ENCODE results near the gene CFAP54.
"Not testable (repeated sequence)": the region's sequence is repeated elsewhere in the genome, so short reads cannot be mapped to it uniquely, and the experiment has no call there.

Gene CFAP54

DNA sequence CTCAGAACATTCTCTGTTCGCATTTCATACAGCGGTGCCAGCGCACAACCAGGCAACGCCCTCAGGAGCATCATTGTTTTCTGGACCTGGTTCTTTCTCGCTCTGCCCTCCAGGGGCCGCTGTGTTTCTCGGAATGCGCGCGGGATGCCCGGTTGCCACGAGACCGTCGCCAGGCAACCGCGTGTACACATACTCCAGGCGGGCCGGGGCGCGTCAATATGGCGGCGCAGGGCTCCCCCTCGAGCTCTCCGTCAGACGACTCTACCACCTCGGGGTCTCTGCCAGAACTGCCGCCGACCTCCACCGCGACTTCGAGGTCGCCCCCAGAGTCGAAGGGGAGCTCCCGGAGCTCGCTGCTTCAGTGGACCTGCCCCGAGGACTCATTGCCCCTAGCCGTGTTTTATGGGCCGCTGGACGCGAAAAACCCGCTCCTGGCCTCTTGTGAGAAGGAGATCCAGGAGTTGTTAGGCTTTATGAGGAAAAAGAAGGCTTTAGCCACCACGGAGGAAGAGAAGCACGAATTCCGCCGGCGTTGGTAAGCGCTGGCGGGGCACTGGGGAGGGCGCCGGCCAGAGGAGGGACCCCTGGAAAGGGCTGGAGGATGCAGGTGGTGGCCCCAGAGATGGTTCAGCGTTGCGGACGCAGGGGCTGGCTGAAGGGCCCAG lies at the start of gene CFAP54:
Gene CFAP54, plus strand, starts transcription at position 186 of the 665 bp plus-strand sequence. Its CDS starts 33 bp downstream, at position 219.
- DNase-seq: peak; percentile 94

- no peak for DNase-seq
Measured at GRCh38 chr12:96441816-96442215, 47.6 kb upstream of the CFAP54 start.

GRCh38 chr12:96442906-96443305 lies 46.5 kb upstream of the CFAP54 start:
- no peak for DNase-seq

DNA sequence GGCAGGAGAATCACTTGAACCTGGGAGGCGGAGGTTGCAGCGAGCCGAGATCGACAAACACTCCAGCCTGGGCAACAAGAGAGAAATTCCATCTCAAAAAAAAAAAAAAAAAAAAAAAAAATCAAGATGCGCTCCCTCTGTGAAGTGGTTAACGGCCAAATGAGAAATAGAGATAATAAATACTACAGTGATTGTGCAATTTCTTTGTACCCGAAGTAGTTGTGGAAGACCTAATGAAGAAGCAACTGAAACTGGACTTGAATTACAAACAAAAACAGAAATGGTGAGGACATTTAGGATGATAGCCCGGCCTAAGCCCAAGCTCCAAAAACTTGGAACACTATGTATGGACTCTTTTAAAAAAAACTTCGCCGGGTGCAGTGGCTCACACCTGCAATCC lies 45.0 kb upstream of the CFAP54 start:
- DNase-seq: no peak

GRCh38 chr12:96445691-96446583 lies 43.4 kb upstream of the CFAP54 start:
- no peak for DNase-seq

DNA sequence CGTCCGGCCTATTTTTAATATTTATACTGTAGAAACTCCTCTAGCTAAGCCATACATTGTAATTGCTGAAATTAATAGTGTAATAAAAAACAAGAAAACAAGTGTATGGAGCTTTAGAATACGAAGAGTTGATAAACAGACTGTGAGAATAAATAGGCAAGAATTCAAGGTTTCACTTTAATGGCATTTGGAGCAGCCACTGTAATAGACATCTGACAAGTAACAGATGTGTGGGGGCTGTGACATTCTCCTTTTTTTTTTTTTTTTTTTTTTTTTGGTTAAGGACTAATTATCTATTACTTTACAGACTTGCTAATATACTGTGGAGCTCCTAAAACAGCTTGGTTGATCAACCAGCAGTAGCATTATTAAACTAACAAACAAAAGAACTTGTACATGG lies 42.1 kb upstream of the CFAP54 start:
- no peak for DNase-seq

DNA sequence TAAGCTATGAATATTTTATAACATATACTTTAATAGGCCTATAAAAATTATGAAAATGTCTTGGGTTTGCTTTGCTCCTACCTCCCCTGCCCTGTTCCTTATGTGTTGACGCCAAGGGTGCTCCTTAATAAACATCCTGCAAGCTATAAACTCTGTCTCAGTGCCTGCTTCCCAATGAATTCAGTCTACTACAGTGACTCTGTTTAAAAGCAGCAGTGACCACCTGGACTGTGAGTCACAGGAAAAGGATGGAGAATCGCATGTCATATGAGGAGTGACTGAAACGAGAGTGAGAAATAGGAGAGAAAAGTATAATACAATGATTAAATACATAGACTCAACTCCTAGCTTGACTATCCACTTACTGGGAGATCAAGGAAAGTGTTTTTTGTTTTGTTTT lies 41.1 kb upstream of the CFAP54 start:
- DNase-seq: no peak

GRCh38 chr12:96452261-96452922 lies 37.0 kb upstream of the CFAP54 start:
- no peak for DNase-seq

GRCh38 chr12:96454396-96454795 lies 35.0 kb upstream of the CFAP54 start:
- DNase-seq: no peak

GRCh38 chr12:96456265-96456974 lies 33.0 kb upstream of the CFAP54 start:
- DNase-seq: no peak

- no peak for DNase-seq
Measured at GRCh38 chr12:96457191-96457930, 32.0 kb upstream of the CFAP54 start.

GRCh38 chr12:96459281-96459680 lies 30.1 kb upstream of the CFAP54 start:
- not testable (repeated sequence) for DNase-seq

GRCh38 chr12:96462571-96463280 lies 26.7 kb upstream of the CFAP54 start:
- DNase-seq: no peak

DNA sequence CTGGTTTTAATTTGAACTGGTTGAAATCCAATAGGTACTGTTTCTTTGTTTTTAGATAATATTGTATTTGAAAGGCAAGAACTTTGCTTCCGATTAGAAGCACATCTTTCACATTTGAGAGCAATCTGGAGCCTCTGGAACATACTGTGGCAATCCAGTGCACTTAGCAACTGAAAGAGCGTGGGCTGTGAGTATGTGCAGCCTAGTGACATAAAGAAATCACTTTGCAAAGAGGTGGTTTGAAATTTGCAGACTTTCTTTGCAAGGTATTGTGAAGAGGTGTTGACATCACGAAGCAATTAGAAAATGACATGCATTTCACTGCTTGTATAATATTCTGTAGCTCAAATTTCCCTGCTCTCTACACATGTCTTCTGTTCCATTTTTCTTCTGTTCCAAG lies 23.5 kb upstream of the CFAP54 start:
- no peak for DNase-seq

GRCh38 chr12:96466939-96467751 lies 22.2 kb upstream of the CFAP54 start:
- no peak for DNase-seq

GRCh38 chr12:96471368-96472050 lies 17.9 kb upstream of the CFAP54 start:
- no peak for DNase-seq

GRCh38 chr12:96472384-96472783 lies 17.0 kb upstream of the CFAP54 start:
- no peak for DNase-seq

DNA sequence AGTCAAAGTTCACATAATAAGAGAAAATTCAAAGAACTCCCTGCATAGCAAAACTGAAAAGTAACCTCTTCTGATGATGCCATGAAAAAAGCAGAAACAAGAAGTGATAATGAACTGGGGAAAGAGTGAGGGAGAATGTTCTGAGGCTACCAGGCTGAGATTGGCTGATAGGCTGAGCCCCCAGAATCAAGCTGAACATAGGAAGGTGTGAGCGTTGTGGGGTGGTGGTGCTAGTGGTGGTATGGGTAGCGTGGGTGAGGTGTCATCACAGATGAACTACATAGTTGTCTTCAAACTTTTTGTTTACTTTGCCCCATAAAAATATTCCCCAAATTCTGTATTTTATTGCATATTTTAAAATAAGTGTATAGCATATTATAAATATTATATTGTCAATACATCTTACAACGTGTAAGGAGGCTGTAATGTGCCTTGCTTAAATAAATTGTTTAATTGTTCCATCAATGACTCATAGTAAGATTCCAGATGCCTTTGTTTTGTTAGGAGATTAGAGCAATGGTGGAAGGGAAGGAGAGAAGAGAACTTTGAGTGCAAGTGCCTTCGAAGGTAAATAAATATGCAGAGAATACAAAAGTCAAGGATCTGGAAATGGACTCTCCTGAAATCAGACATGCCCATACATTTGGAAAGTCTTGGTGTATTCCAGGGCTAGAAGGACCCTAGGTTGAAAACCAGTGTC lies 15.8 kb upstream of the CFAP54 start:
- DNase-seq: no peak

DNA sequence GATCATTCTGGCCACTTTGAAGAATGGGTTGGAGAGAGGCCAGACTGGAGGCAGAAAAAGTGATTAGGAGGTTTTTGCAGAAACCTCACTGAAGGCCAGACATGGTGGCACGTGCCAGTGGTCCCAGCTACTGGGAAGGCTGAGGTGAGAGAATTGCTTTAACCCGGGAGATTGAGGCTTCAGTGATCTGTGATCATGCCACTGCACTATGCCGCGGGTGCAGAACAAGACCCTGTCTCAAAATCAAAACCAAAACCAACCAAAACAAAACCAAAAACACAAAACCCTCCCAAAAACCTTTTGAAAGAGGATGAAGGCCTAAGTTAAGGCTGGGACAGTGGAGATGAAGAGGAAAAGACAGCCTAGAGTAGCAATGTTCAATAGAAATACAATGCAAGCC lies 15.2 kb upstream of the CFAP54 start:
- DNase-seq: no peak
